GM19328 (cell line): ENCODE data around the gene GRIK4.
"Not testable (repeated sequence)": the region's sequence is repeated elsewhere in the genome, so short reads cannot be mapped to it uniquely, and the experiment has no call there.

Experiments
- ATAC-seq: cut with Tn5 transposase; IDR thresholded peaks from one replicate; pipeline ENCODE4 v1.9.1; 2021; ENCODE audit warnings: mild to moderate bottlenecking, moderate library complexity; ENCODE audit not compliant: unreplicated experiment

GRIK4 gene

DNA sequence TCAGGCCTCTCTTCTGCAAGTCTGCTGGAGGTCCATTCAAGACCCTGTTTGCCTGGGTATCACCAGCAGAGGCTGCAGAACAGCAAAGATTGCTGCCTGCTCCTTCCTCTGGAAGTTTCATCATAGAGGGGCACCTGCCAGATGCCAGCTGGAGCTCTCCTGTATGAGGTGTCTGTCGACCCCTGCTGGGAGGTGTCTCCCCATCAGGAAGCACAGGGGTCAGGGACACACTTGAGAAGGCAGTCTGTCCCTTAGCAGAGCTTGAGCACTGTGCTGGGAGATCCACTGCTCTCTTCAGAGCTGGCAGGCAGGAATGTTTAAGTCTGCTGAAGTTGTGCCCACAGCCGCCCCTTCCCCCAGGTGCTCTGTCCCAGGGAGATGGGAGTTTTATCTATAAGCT, 254.2 kb downstream of the GRIK4 start:
- ATAC-seq: not testable (repeated sequence)

DNA sequence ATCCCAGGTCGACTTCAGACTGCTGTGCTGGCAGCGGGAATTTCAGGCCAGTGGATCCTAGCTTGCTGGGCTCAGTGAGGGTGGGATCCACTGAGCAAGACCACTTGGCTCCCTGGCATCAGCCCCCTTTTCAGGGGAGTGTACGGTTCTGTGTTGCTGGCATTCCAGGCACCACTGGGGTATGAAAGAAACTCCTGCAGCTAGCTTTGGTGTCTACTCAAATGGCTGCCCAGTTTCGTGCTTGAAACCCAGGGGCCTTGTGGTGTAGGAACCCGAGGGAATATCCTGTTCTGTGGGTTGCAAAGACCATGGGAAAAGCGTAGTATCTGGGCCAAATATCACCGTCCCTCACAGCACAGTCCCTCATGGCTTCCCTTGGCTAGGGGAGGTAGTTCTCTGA, 254.8 kb downstream of the GRIK4 start:
- no peak for ATAC-seq

- no peak for ATAC-seq
Observed at GRCh38 chr11:120768949-120769348, 257.4 kb downstream of the GRIK4 start.

DNA sequence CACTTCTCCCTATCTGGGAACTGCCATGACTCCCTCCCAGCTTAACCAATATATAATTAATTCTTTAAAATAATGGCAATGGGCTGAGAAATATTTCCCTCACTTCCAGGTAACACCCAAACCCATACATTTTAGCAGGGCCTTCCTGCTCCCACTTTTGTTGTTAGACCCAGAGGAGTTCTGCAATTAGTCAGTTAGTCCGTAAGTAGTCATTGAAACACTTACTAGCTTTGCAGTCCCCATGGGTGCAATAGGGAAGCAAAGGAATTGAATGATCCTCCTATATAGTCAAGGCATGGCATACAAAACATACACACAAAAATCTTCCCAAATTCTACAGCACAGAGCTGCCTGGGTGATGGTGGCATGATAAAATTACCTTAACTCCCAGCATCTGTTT, 258.4 kb downstream of the GRIK4 start:
- ATAC-seq: no peak

DNA sequence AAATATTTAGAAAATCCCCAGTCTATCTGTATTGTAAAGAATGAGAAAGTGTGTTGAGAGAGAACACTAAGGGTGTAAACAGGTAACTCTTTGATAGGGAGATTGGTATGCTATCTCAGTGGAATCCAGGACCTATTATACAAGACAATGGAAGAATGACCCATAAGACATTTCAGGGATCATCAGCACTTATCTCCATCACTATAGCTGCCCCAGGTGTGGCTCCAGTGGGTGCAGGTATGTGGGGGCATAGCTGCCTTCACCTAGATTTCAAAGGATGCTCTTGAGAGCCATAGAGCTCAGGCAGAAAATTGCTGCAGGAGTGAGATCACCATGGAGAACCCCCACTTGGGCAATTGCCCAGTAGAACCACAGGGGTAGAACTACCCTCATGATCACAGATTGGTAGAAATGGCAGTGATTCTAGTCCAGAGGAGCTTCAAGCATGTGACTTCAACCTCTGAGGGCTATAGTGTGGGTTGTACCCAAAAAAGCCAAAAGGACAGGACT, 260.1 kb downstream of the GRIK4 start:
- ATAC-seq: no peak

DNA sequence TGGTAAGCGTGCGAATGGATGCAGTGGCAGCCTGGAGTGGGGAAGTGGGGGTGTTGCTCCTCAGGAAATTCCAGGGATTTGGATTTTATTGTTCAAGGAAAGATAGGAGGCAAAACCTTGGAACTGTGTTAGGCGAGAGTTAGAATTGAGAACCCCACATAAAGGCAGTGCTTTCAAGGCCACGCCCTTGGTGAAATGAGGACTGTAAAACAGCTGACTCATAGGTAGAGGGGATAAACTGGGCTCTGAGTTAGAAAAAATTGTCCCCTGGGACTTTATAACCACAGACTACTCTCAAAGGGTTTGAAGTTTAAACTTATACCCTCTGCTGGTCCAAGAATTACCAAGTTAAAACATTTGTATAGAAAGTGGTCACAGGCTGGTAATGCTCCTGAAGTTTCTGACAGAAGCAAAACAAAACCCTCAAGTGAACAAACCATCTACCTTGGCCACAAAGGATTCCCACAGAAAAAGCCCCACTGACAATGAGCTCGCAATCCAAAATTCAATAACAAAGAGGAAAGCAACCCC, 262.0 kb downstream of the GRIK4 start:
- ATAC-seq: no peak

GRCh38 chr11:120774591-120775386, 263.2 kb downstream of the GRIK4 start:
- no peak for ATAC-seq

DNA sequence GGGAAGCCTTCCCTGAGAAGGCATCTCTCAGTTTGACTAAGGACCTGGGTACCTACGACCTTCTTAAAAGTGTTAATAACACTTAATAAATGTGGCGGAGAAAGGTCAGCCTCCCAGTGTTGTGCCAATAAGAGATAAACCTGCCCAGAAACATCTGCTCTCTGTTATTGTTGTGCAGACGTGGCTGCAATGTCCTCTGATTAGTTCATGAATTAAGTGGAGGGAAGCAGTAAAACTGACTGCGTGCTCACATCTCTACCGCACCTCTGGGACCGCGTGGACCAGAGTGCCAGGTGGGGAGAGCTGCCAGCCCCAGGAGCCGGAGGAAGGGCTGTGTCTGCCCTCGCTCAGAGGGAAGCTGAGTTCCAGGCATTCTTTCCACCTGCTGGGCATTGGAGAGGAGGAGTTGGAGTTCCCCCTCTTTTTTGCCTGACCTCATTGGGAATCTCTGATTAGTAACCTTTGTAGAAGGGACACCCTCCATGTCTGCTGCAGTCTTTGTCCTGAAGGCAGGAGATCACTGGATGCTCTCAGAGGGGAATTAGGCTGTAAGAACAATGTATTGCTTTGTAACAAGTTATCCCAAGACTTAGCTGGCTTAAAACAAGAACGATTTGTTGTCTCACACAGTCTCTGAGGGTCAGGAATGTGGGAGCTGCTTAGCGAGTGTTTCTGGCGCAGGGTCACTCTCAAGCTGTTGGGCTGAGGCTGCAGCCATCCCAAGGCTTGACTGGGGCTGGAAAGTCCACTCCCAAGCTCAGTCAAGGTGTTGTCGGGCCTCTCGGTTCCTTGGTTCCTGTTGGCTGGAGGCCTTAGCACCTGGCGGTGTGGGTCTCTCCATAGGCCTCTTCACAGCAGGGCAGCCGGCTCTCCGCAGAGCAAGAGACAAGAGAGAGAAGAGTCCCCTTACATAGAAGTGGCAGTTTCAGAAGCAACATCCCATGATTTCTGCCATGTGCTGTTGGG, 264.7 kb downstream of the GRIK4 start:
- no peak for ATAC-seq

DNA sequence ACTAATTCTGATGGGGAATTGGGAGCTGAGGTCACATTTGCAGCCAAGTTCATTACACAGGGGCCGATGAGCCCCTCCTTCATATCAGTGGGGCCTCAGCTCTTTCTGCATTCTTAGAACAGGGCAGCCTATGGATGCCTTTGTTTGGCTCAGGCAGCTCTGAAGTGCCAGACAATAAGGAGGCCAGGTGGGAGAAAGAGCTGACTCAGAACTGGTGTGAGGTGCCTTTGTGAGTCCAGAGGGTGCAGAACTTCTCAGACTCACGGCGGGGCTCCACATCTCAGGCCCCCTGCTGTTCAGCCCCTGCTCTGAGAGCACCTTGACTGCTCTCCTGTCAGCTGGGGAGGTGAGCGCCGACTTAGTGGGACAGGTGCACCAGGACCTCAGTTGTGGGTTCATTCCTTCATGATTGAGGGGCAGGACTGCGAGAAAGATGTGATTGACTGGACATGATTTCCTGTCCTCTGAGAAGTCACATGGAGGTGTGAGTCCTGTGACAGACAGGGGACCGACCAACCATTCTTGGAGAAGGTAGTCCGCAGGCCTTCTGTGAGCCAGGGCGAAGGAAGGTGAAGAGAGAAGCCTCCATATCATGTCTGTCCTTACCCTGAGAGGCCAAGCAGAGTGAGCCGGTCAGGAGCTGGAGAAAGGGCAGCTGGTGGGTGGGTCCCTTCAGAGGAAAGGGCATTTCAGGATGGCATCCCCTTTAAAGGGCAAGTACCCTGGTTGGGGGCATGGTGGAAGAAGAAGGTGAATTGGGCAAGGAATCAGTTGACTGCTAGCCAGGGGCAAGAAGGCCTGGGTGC, 267.3 kb downstream of the GRIK4 start:
- ATAC-seq: no peak

GRCh38 chr11:120780239-120780638, 268.7 kb downstream of the GRIK4 start:
- no peak for ATAC-seq

GRCh38 chr11:120781486-120782120, 270.1 kb downstream of the GRIK4 start:
- ATAC-seq: no peak

DNA sequence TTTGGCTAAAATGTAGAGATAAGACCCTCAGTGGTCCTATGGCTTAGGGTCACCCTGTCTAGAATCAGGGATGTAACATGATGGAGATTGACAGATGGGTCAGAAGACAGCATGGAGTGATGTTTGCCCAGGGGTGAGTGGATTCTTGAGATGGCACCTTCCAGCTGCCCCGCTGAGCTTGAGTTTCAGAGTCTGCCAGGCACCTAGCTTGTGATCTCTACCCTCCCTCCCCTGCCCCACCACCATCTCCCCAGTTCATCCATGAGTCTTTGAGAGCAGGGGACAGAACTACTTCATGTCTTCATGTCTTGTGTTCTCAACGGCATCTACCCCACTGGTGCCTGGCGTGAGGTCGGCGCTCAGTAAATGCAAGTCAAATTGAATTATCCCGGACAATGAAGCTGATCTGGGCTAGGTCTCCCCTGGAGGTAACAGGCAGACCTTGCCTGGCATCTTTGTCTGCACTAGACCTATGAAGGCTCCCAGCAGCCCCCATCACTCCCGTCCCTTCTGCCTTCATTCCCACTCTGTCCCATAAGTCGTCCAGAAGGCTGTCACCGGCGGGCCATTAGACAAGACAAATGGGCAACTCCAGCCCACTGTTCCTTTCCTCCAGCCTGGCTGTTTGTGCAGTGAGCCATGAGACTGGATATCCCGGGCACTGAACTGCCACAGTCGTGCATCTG, 273.2 kb downstream of the GRIK4 start:
- no peak for ATAC-seq

DNA sequence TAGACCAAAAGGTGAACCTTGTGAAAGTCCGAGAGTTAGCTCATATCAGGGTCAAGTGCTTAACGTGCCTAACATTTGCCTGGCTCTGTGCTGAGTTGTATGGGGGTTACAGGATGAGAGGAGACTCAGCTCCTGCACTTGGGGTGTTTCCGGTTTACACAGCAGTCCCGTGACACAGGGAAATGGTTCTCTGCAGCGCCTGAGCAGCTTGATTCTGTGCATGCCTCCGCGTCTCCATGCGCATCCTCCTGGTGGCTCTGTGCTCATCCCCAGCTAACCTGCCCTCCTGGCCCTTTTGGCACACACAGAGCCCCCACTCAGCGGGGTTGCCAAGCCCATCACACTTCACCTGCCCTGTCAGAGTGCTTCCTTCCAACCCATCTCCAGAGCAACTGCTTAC, 274.0 kb downstream of the GRIK4 start:
- no peak for ATAC-seq

DNA sequence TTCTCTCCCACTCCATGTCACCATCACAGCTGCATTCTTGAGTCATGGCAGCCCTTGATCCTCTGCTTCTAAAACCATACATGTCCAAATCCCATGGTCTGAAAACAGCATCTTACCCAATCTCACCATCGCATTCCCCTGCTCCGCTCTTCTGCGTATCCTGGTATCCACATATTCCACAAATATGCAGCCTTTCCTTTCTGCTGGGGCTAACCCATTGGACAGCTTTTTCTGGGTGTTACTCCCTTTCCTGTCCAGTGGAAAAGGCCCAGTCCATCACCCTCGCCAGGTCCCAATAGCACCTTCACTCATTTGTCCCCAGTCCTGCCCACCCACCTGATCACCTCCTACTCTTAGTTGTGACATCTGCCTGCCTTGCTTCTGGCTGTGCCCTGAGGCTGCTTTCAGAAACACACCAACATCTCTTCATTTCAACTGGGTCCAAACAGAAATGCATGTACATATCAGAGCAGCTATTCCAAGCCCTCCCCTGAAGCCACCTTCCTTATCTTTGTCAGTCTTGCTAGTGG, 274.7 kb downstream of the GRIK4 start:
- ATAC-seq: no peak

- not testable (repeated sequence) for ATAC-seq
Observed at GRCh38 chr11:120787224-120787623, 275.7 kb downstream of the GRIK4 start.

- no peak for ATAC-seq
Observed at GRCh38 chr11:120789391-120789790, 277.8 kb downstream of the GRIK4 start.

GRCh38 chr11:120792306-120792705, 280.8 kb downstream of the GRIK4 start:
- no peak for ATAC-seq

- no peak for ATAC-seq
Observed at GRCh38 chr11:120793150-120793549, 281.6 kb downstream of the GRIK4 start.

DNA sequence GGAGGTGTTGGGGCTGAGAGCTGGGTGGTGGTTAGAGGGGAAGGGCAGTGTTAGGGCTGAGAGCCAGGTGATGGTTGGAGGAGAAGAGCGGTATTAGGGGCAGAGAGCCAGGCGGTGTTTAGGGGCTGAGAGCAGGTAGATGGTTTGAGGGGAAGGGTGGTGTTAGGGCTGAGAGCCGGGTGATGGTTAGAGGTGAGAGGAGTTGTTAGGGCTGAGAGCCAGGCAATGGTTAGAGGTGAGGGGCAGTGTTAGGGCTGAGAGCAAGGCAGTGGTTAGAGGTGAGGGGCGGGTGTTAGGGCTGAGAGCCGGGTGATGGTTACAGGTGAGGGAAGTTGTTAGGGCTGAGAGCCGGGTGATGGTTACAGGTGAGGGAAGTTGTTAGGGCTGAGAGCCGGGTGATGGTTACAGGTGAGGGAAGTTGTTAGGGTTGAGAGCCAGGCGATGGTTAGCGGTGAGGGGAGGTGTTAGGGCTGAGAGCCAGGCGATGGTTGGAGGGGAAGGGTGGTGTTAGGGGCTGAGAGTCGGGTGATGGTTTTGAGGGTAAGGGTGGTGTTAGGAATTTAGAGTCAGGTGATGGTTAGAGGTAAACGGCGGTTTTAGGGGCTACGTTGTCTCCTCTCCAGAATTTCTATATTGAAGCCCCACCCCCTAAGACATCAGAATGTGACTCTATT, 282.4 kb downstream of the GRIK4 start:
- no peak for ATAC-seq
